C4-2B (cell line): ENCODE measurements around the gene PVALEF.

Source experiments
- H3K27ac ChIP-seq: fragments of 450-650 bp; 2 replicates; pipeline ENCODE4 v1.5.1; 2017
- ZFX ChIP-seq: fragments of 450-650 bp; IDR thresholded peaks from 2 replicates; pipeline ENCODE4 v1.6.1; 2017
- TF ChIP-seq, protein P1 (sequence below): fragments of 450-650 bp; conservative IDR thresholded peaks from 2 replicates; pipeline ENCODE4 v1.5.1; 2017; ENCODE audit warnings: mild to moderate bottlenecking

Gene PVALEF

DNA sequence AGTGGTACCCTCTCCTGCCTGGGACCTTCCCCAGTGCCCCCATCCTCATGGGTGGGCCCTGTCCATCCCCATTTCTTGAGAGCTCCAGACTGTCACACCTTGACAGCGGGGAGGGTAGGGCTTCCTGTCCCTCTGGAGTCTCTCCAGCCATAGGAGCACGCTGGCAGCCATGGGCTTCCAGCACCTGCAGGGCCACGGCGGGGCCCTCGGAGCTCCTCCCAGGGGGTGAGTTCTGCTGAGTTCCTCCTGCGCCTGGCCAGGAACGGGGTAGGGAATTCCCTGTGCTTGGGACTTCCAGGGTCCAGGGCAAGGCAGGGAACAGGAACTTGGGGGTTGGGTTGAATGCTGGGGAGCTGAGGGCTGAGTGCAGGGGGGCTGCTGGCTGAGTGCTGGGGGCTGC, 23.7 kb downstream of the PVALEF start:
- no peak for TF ChIP-seq ZFX
- TF ChIP-seq, protein P1, sequence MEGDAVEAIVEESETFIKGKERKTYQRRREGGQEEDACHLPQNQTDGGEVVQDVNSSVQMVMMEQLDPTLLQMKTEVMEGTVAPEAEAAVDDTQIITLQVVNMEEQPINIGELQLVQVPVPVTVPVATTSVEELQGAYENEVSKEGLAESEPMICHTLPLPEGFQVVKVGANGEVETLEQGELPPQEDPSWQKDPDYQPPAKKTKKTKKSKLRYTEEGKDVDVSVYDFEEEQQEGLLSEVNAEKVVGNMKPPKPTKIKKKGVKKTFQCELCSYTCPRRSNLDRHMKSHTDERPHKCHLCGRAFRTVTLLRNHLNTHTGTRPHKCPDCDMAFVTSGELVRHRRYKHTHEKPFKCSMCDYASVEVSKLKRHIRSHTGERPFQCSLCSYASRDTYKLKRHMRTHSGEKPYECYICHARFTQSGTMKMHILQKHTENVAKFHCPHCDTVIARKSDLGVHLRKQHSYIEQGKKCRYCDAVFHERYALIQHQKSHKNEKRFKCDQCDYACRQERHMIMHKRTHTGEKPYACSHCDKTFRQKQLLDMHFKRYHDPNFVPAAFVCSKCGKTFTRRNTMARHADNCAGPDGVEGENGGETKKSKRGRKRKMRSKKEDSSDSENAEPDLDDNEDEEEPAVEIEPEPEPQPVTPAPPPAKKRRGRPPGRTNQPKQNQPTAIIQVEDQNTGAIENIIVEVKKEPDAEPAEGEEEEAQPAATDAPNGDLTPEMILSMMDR: no peak
- H3K27ac ChIP-seq: no peak overlapping the region

DNA sequence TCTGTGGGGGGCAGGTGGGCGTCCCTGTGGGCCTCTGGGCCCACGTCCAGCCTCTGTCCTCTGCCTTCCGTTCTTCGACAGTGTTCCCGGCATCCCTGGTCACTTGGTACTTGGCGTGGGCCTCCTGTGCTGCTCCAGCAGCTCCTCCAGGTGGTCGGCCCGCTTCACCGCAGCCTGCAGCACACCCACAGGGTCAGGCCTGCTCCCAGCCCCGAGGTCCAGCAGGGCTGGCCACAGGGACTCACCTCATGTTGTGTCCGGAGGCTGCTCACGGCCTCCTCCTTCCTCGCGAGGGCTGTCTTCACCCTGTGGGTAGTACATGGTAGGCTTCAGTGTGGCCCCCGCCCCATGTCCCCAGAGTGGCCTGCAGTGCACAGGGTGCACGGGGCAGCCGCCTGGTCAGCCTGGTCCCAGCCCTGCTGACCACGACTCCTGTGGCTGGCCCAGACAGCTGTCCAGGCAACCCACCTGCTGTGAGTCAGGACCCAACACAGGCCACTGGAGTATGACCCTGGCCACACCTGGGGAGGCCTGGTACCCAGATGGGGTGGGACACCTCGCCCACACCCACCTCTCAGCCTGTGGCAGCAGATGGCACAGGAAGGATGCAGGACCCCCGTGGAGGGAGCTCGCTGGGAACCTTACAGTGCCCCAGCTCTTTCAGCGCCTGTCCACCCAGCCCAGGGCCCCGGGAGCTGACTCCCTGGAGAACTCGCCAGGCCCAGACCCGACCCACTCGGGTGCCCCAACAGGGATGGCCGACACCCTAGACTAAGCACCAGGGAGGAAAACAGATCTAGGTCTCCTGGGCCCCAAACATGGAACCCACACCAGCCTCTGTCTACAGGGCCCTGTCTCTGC, 24.6 kb downstream of the PVALEF start:
- H3K27ac ChIP-seq: no peak overlapping the region
- TF ChIP-seq, protein P1: no peak
- no peak for TF ChIP-seq ZFX

DNA sequence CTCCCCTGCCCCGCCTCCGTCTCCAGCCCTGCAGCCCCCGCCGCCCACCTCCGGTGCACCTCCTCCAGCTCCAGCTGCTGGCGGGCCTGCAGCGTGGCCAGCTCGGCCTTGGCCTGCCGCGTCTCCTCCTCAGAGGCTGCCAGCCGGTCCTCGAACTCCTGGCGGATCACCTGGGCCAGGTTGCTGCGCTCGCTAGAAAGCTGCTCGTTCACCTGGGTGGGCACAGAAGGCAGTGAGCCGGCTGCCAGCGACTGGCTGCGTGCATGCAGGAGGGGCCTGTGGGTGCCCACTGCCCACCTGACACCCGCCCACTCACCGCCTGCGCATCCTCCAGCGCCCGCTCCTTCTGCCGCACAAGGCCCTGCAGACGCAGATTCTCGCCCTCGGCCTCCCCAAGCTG, 25.3 kb downstream of the PVALEF start:
- H3K27ac ChIP-seq: no peak overlapping the region
- no peak for TF ChIP-seq ZFX
- TF ChIP-seq, protein P1: no peak

DNA sequence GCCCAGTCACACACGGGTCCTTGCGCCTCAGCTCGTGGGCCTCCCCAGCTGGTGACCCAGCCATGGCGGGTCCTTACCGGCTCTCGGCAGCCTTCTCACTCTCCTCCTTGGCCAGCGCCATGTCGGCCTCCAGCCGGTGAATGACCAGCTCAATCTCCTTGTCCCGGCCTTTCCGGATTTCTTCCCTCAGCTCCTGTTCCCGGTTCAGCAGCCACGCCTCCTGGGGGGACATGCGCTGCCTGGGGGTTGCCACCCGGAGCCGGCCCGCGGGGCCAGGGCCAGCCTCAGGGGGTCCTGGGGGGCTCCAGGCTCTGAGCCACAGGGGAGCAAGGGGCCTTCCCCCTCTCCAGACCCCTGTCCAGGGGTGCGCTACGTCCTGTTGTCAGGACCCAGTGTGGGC, 25.8 kb downstream of the PVALEF start:
- TF ChIP-seq, protein P1: no peak
- TF ChIP-seq ZFX: no peak
- no peak overlapping the region for H3K27ac ChIP-seq

DNA sequence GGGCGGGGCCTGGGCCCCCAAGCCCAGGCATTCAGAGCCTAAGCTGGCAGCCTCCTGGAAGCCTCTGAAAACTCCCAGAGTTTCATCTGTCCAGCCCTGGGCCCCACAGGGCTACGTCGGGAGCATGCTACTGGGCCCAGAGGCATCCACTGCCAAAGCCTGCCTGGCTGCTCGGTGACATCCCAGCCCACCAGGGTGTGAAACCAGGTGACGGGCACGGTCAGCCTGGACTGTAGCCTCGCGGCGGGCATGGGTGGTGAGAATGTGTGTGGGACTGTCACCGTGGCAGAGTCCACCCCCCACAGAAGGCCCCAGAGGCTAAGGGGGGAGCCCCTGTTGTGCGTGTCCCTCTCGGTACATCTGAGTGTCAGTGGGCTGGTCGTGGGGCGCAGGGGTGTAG, 26.3 kb downstream of the PVALEF start:
- no peak overlapping the region for H3K27ac ChIP-seq
- TF ChIP-seq, protein P1: no peak
- TF ChIP-seq ZFX: no peak

DNA sequence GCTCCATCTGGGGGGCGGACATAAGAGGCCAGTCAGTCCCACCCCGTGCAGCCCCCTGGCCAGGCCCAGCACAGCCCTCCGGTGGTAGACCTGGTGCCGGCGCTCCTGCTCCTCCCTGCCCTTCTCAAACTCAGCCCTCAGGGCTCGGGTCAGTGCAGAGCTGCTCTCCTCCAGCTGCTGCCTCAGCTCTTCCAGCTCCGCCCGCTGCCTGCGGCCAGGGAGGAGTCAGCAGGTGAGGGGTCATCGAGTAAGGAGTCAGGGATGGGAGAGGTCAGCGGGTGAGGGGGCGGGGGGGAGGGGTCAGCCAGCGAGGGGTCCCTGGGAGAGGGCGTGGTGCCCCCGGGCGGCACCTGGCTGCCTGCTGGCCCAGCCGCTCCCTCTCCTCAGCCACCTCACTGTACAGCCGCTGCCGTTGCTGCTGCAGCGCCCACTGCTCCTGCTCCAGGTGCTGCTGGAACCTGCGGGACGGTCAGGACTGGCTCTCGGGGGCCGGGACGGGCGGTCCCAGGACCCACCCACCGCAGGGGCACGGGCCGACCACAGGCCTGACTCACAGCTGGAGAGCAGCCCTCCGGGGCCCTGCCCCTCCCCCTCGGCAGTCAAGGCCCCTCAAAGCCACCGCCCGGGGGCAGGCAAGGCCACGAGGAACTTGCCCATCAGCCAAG, 27.2 kb downstream of the PVALEF start:
- TF ChIP-seq ZFX: no peak
- TF ChIP-seq, protein P1: no peak
- H3K27ac ChIP-seq: no peak overlapping the region

DNA sequence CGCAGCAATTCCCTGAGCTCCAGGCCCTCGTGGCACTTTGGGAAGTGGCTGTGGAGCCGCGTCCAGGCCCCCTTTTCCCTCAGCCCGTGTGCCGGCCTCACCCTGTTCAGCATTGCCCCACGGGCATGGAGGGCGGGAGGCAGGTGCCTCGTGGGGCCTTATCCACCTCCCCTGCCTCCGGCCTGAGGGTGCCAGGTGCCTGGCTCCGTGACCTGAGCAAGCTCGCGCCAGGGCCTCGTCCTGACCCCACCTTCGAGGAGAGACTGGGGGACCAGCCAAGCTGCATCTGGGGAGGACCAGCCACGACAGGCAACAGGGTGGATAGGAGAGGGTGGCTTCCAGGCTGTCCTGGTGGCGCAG, 27.7 kb downstream of the PVALEF start:
- TF ChIP-seq, protein P1: no peak
- no peak for TF ChIP-seq ZFX
- no peak overlapping the region for H3K27ac ChIP-seq
